ENCODE measurements around the gene PCSK4.
A peak's percentile ranks its signal among the peaks of the same experiment; 100 is the strongest.

PCSK4 gene

GRCh38 chr19:1511318-1512317 is 21.5 kb upstream of the PCSK4 start:
- DNase-seq (ENCODE audit: low spot score), result no peak
- no peak for TF ChIP-seq CTCF (IDR thresholded peaks at IDR 0.05; ENCODE audit: extremely low read depth, missing control alignments)

GRCh38 chr19:1510807-1511206 is 20.7 kb upstream of the PCSK4 start:
- TF ChIP-seq CTCF (IDR thresholded peaks at IDR 0.05; ENCODE audit: extremely low read depth, missing control alignments), result no peak
- DNase-seq (ENCODE audit: low spot score), result no peak

- no peak for TF ChIP-seq CTCF (IDR thresholded peaks at IDR 0.05; ENCODE audit: extremely low read depth, missing control alignments)
- DNase-seq (ENCODE audit: low spot score), result no peak
These were observed 20.3 kb upstream of the PCSK4 start for GRCh38 chr19:1510442-1510806.

- no peak for DNase-seq (ENCODE audit: low spot score)
- TF ChIP-seq CTCF (IDR thresholded peaks at IDR 0.05; ENCODE audit: extremely low read depth, missing control alignments), result no peak
These were observed 19.7 kb upstream of the PCSK4 start for GRCh38 chr19:1509602-1510441.

- no peak for DNase-seq (ENCODE audit: low spot score)
- no peak for TF ChIP-seq CTCF (IDR thresholded peaks at IDR 0.05; ENCODE audit: extremely low read depth, missing control alignments)
These were observed 18.3 kb upstream of the PCSK4 start for GRCh38 chr19:1508507-1508856.

GRCh38 chr19:1507763-1508506 is 17.8 kb upstream of the PCSK4 start:
- DNase-seq (ENCODE audit: low spot score), result peak; percentile 98
- TF ChIP-seq CTCF (IDR thresholded peaks at IDR 0.05; ENCODE audit: extremely low read depth, missing control alignments), result no peak

Data from GM20000 (cell line).